Measurements from ENCODE around the gene SLC25A25. TPM values are rescaled to one million over a fixed set of nuclear protein-coding genes. Genes with fewer than 3 reads are reported as not detected.

SLC25A25 gene
- total RNA-seq, 2 experiments from 2014 or later = 21.3 to 22.2 TPM

DNA sequence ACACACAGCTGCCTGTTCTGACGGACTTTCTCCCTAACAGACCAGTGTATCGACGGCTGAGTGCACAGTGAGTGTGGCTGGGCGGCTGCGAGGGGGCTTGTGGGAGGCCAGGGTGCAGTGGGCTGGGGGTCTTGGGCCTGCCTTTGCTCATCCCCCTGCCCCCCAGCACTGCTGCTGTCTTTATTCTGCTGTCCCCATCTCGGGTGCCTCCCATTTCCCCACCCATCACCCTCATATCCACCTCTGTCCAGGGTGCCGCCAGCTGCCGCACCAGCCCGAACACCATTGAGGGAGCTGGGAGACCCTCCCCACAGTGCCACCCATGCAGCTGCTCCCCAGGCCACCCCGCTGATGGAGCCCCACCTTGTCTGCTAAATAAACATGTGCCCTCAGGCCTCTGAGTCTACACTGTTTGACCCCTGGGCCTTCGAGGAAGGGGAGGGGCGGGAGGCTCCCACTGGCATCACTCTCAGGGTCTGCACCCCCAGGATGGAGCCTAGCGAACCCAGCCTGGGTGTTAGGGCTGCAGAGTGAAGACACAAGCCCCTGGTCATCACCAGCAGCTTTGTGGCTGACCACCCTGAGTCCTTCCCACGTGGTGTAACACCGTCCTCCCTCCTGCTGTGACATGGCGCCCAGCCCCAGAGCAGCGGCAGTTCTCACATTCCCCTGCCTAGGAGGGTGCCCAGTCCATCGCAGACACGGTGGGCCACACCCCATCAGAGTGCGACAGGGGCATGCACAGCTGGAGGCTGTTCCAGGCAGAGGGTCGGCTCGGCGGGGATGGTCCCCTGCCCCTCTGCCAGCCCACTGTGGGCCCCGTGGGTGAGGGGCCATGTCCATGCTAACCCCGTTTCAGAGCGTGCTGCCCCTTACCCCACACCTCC is 85.3 kb downstream of the SLC25A25 start:
- ChIA-PET CTCF (no interaction called here), POLR2A (no interaction called here)
- no peak overlapping the region for H3K27ac Mint-ChIP-seq
- H3K9me3 Mint-ChIP-seq = no peaks in the 10 kb centered on the region
- H3K4me3 Mint-ChIP-seq = no peak overlapping the region
- H3K4me1 Mint-ChIP-seq = no peaks in the 10 kb centered on the region
- no peaks in the 10 kb centered on the region for H3K27me3 Mint-ChIP-seq
- H3K36me3 Mint-ChIP-seq (ENCODE audit: low read depth) = no peaks in the 10 kb centered on the region
- DNase-seq = no peak

DNA sequence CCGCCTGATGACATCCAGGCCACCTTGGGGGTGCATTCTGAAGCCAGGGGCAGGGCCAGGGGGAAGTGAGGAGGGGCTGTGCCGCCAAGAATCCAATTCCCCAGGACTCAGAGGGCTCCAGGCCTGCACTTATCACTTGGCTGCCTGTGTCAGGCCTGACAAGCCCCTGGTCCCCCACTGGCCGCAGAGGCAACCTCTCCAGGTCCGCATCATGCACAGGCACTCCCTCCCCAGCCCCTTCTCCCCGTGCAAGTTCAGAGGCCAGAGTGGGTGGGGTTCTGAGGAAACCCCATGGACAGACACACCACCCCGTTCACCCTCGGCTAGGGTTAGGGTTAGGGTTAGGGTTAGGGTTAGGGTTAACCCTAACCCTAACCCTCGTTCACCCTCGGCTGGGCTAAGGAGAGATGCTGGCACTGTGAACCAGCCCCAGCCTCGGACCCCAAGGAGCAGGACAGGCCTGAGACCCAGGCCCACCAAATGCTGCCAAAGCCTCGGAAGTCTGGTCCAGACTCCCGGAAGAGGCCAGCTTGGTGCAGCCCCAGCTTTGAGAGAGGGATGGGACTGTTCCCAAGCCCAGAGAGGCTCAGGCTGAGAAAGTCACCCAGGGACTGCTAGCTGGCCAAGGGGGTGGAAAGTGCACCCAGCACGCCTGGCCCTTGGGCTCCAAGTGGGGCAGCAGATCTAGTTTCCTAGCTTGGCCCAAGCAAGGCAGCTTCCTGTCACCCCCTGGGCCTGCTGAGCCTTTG is 86.1 kb downstream of the SLC25A25 start:
- no peaks in the 10 kb centered on the region for H3K9me3 Mint-ChIP-seq
- no peaks in the 10 kb centered on the region for H3K27me3 Mint-ChIP-seq
- no peaks in the 10 kb centered on the region for H3K36me3 Mint-ChIP-seq (ENCODE audit: low read depth)
- H3K27ac Mint-ChIP-seq = no peak overlapping the region
- DNase-seq = no peak
- ChIA-PET POLR2A (no interaction called here), CTCF (no interaction called here)
- peaks cover 2% of the 10 kb centered on the region for H3K4me1 Mint-ChIP-seq
- H3K4me3 Mint-ChIP-seq = no peak overlapping the region

DNA sequence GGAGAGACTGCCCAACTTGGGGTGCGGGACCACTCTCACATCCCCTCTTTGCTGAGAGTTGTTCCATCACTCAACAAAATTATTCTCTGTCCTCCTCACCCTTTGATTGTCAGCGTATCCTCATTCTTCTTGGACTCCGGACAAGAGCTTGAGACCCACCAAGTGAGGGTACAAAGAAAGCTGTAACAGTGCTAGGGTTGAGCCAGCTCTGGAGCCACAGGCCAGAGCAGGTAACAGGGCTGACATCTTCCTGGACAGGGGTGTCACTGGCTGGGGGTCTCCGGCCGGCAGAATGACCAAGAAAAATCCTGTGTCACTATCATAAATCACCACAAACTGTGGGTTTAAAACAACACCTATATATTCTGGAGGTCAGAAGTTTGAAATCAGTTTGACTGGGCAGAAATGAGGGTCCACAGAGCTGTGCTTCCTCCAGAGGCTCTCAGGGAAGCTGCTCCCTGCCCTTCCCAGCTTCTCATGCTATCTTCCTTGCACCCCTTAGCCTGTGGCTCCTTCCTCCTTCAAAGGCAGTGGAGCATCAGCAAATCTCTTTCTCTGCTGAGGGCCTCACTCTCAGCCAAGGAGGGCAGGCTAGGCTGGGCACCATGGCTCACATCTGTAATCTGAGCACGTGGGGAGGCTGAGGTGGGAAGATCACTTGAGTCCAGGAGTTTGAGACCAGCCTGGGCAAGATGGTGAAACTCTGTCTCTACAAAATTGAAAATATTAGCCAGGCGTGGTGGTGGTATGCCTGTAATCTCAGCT is 87.9 kb downstream of the SLC25A25 start:
- no peak for DNase-seq
- Mint-ChIP-seq H3K27ac (no peak overlapping the region), H3K36me3 (ENCODE audit: low read depth) (no peaks in the 10 kb centered on the region), H3K4me3 (no peak overlapping the region), H3K4me1 (peaks cover 9% of the 10 kb centered on the region), H3K9me3 (no peaks in the 10 kb centered on the region), H3K27me3 (no peaks in the 10 kb centered on the region)
- POLR2A ChIA-PET = no interaction called here
- CTCF ChIA-PET = interaction anchor here (1.5 kb wide), 1 partner anchor 206 kb away, joined by 3 read pairs; no protein-coding TSS in a partner anchor

Other genes with a start within 250 kb of the SLC25A25 start
- 10 to 100 TPM; 13.1 to 14.1 TPM for gene ENG, start 213.6 kb upstream of the SLC25A25 start, total RNA-seq
- gene AK1, start 190.6 kb upstream of the SLC25A25 start, total RNA-seq = 10 to 100 TPM; 80.9 to 81.9 TPM
- 100 to 1,000 TPM; 141 to 146 TPM for gene ST6GALNAC6, start 168.6 kb upstream of the SLC25A25 start, total RNA-seq
- 10 to 100 TPM; 19.4 to 21.5 TPM for gene ST6GALNAC4, start 151.2 kb upstream of the SLC25A25 start, total RNA-seq
- 1 to 10 TPM; 1.5 to 1.9 TPM for gene PIP5KL1, start 137.5 kb upstream of the SLC25A25 start, total RNA-seq
- gene DPM2, start 130.4 kb upstream of the SLC25A25 start, total RNA-seq = 10 to 100 TPM; 48.2 TPM
- gene EEIG1, start 87.2 kb upstream of the SLC25A25 start, total RNA-seq = 100 to 1,000 TPM; 212 to 218 TPM
- gene NAIF1, start 912 bp upstream of the SLC25A25 start, total RNA-seq = 10 to 100 TPM; 12.0 to 14.1 TPM
- 10 to 100 TPM; 35.6 to 38.1 TPM for gene PTGES2, start 59.5 kb downstream of the SLC25A25 start, total RNA-seq
- gene LCN2, start 81.2 kb downstream of the SLC25A25 start, total RNA-seq = not detected
- gene BBLN, start 92.0 kb downstream of the SLC25A25 start, total RNA-seq = 10 to 100 TPM; 91.3 to 94.1 TPM
- gene CIZ1, start 123.3 kb downstream of the SLC25A25 start, total RNA-seq = 100 to 1,000 TPM; 112 to 116 TPM
- gene DNM1, start 135.1 kb downstream of the SLC25A25 start, total RNA-seq = under 1 TPM; 0.30 to 0.40 TPM
- 10 to 100 TPM; 48.0 to 52.8 TPM for gene GOLGA2, start 207.8 kb downstream of the SLC25A25 start, total RNA-seq
- gene SWI5, start 208.0 kb downstream of the SLC25A25 start, total RNA-seq = 10 to 100 TPM; 11.0 to 11.4 TPM

Data from activated CD4-positive, alpha-beta memory T cell treated with anti-CD3 and anti-CD28 coated beads, Interleukin-2, amount 10 ng/mL, durations not matched to agents 7 days and 5 days (primary cell).